ENCODE results near the gene METTL22.

DNA sequence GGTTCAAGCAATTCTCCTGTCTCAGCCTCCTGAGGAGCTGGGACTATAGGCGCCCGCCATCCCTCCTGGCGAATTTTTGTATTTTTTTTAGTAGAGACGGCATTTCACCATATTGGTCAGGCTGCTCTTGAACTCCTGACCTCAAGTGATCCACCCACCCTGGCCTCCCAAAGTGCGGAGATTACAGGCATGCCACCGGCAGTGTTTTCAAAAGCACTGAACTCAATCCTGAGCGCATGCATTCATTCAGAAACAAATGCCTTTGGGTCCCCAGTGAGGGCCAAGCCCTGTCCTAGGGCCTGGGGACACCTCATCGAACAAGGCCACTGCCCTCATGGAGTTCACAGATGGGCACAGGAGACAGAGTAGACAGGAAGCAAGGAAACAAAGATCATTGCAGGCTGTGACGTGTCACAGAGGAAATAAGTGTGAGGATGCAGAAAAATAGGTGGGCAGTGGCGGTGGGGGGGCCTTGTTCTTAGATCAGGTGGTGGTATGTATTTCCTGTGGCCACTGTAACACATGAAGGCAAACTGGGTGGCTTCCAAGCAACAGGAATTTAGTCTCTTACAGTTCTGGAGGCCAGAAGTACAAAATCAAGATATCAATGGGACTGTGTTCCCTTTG is 43.7 kb upstream of the METTL22 start:
- TF ChIP-seq, protein P1, sequence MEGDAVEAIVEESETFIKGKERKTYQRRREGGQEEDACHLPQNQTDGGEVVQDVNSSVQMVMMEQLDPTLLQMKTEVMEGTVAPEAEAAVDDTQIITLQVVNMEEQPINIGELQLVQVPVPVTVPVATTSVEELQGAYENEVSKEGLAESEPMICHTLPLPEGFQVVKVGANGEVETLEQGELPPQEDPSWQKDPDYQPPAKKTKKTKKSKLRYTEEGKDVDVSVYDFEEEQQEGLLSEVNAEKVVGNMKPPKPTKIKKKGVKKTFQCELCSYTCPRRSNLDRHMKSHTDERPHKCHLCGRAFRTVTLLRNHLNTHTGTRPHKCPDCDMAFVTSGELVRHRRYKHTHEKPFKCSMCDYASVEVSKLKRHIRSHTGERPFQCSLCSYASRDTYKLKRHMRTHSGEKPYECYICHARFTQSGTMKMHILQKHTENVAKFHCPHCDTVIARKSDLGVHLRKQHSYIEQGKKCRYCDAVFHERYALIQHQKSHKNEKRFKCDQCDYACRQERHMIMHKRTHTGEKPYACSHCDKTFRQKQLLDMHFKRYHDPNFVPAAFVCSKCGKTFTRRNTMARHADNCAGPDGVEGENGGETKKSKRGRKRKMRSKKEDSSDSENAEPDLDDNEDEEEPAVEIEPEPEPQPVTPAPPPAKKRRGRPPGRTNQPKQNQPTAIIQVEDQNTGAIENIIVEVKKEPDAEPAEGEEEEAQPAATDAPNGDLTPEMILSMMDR (IDR thresholded peaks at IDR 0.05; ENCODE audit: insufficient read depth, low read length, poor library complexity, severe bottlenecking) = no peak
- no peak for TF ChIP-seq EZH2phosphoT487 (conservative IDR thresholded peaks at IDR 0.05; ENCODE audit: low read length)
